HEK293 (cell line): ENCODE measurements around the gene PTPRG.

Experiments used
- CTCF ChIA-PET: fragments of 350-600 bp; formaldehyde crosslinking; extraction: SDS; loops from one replicate; lab custom pipeline; 2021; ENCODE audit warnings: antibody characterized with exemption; lab: Yijun Ruan, JAX
- POLR2A ChIA-PET: fragments of 300-600 bp; formaldehyde crosslinking; extraction: SDS; loops from one replicate; lab custom pipeline; 2020; ENCODE audit warnings: antibody characterized with exemption, inconsistent platforms; lab: Yijun Ruan, JAX
- H3K27ac ChIP-seq: fragments of 200-500 bp; sonication (Bioruptor generic); 2 replicates; pipeline ENCODE4 v1.5.1; 2014; ENCODE audit warnings: low read depth, low read length, control low read depth, inconsistent platforms; ENCODE audit errors: extremely low read depth
- H3K36me3 ChIP-seq, 2 experiments: fragments of 200-500 bp in 1 of 2; sonication (Bioruptor generic) in 1 of 2; 1 replicate in 1 of 2; 2 replicates in 1 of 2; pipeline ENCODE4 v1.5.1; 2014 to 2017; ENCODE audit warnings: inconsistent platforms in 2 of 2, low read length in 2 of 2; ENCODE audit not compliant: control insufficient read depth in 2 of 2, insufficient read depth in 1 of 2
- H3K4me1 ChIP-seq: fragments of 200-500 bp; sonication (Bioruptor generic); 2 replicates; pipeline ENCODE4 v1.5.1; 2014; ENCODE audit warnings: mild to moderate bottlenecking, low read length, inconsistent platforms; ENCODE audit not compliant: control insufficient read depth, insufficient read depth
- H3K4me3 ChIP-seq: 2 replicates; pipeline ENCODE4 v1.5.1; 2011; ENCODE audit warnings: low read depth, mild to moderate bottlenecking, control low read depth, low read length, moderate library complexity
- H3K9me3 ChIP-seq: fragments of 200-500 bp; sonication (Bioruptor generic); 2 replicates; pipeline ENCODE4 v1.5.1; 2014; ENCODE audit warnings: low read depth, low read length, inconsistent platforms; ENCODE audit not compliant: control insufficient read depth, insufficient read depth
- AEBP2 ChIP-seq: fragments of 450-650 bp; formaldehyde crosslinking; IDR thresholded peaks from 2 replicates; pipeline ENCODE4 v1.5.1; 2016; ENCODE audit warnings: missing biosample characterization, missing genetic modification characterization, borderline replicate concordance
- HOXA7 ChIP-seq: sonication (generic); formaldehyde crosslinking; IDR thresholded peaks from 2 replicates; pipeline ENCODE4 v1.8.1; 2022; ENCODE audit warnings: missing genetic modification reagents, borderline replicate concordance
- KLF9 ChIP-seq: fragments of 450-650 bp; formaldehyde crosslinking; IDR thresholded peaks from 2 replicates; pipeline ENCODE4 v1.5.1; 2016; ENCODE audit warnings: missing biosample characterization, missing genetic modification characterization, low read depth
- MYNN ChIP-seq: fragments of 450-650 bp; formaldehyde crosslinking; IDR thresholded peaks from 2 replicates; pipeline ENCODE4 v1.5.1; 2016; ENCODE audit warnings: missing biosample characterization, missing genetic modification characterization, borderline replicate concordance
- TCF7L2 ChIP-seq: IDR thresholded peaks from 2 replicates; pipeline ENCODE4 v1.6.1; 2011; ENCODE audit warnings: low read depth, mild to moderate bottlenecking, inconsistent platforms, low read length, moderate library complexity, borderline replicate concordance
- WT1 ChIP-seq: fragments of 450-650 bp; formaldehyde crosslinking; IDR thresholded peaks from 2 replicates; pipeline ENCODE4 v1.5.1; 2016; ENCODE audit warnings: missing biosample characterization, missing genetic modification characterization
- ZNF114 ChIP-seq: fragments of 450-650 bp; formaldehyde crosslinking; IDR thresholded peaks from 2 replicates; pipeline ENCODE4 v1.5.0; 2017; ENCODE audit warnings: missing biosample characterization, missing genetic modification characterization
- ZNF18 ChIP-seq: fragments of 450-650 bp; formaldehyde crosslinking; IDR thresholded peaks from 2 replicates; pipeline ENCODE4 v1.5.1; 2016; ENCODE audit warnings: missing biosample characterization, missing genetic modification characterization
- ZNF324 ChIP-seq: fragments of 450-650 bp; formaldehyde crosslinking; IDR thresholded peaks from 2 replicates; pipeline ENCODE4 v1.5.1; 2016; ENCODE audit warnings: missing biosample characterization, missing genetic modification characterization
- ZNF341 ChIP-seq: fragments of 450-650 bp; formaldehyde crosslinking; IDR thresholded peaks from 2 replicates; pipeline ENCODE4; 2016; ENCODE audit warnings: low read depth, missing biosample characterization, missing genetic modification characterization
- ZNF398 ChIP-seq: fragments of 450-650 bp; formaldehyde crosslinking; IDR thresholded peaks from 2 replicates; pipeline ENCODE4 v1.5.1; 2017; ENCODE audit warnings: missing biosample characterization, missing genetic modification characterization
- ZNF404 ChIP-seq: fragments of 450-650 bp; formaldehyde crosslinking; IDR thresholded peaks from 2 replicates; pipeline ENCODE4 v1.5.1; 2017; ENCODE audit warnings: missing biosample characterization, missing genetic modification characterization
- ZNF513 ChIP-seq: fragments of 450-650 bp; IDR thresholded peaks from 2 replicates; pipeline ENCODE4 v1.5.1; 2018; ENCODE audit warnings: missing biosample characterization, missing genetic modification characterization
- ZNF76 ChIP-seq: fragments of 450-650 bp; formaldehyde crosslinking; IDR thresholded peaks from 2 replicates; pipeline ENCODE4; 2016; ENCODE audit warnings: low read depth, missing biosample characterization, missing genetic modification characterization, borderline replicate concordance
- ZNF830 ChIP-seq: fragments of 450-650 bp; IDR thresholded peaks from 2 replicates; pipeline ENCODE4 v1.5.0; 2018; ENCODE audit warnings: missing biosample characterization, missing genetic modification characterization, low read depth, mild to moderate bottlenecking, moderate library complexity
- ZSCAN16 ChIP-seq: fragments of 450-650 bp; formaldehyde crosslinking; IDR thresholded peaks from 2 replicates; pipeline ENCODE4 v1.5.1; 2016; ENCODE audit warnings: missing biosample characterization, missing genetic modification characterization

PTPRG gene

GRCh38 chr3:61582287-61582686 is 20.9 kb downstream of the PTPRG start (continued):
- no peak for TF ChIP-seq ZNF398 (tag by site-specific recombination)
- no peak for TF ChIP-seq ZNF76 (tag by site-specific recombination)
- no peak for TF ChIP-seq AEBP2
- TF ChIP-seq ZNF324 (tag by site-specific recombination): no peak
- no peak for TF ChIP-seq ZNF341 (tag by site-specific recombination)
- TF ChIP-seq ZNF404: no peak
- TF ChIP-seq TCF7L2: no peak
- no peak for TF ChIP-seq ZSCAN16 (tag by site-specific recombination)

GRCh38 chr3:61582846-61583245 is 21.5 kb downstream of the PTPRG start:
- POLR2A ChIA-PET: interaction anchor here (0.6 to 1.0 kb wide), 2 partner anchors 8 to 10 kb away, joined by 3 to 6 read pairs; no protein-coding TSS in a partner anchor
- Histone ChIP-seq H3K4me1 (no peaks in the 10 kb centered on the region; the same call in 1 of the 2 replicates), H3K36me3 (no peaks in the 10 kb centered on the region), H3K9me3 (no peaks in the 10 kb centered on the region)
- no peak for TF ChIP-seq ZNF830 (tag by site-specific recombination)
- TF ChIP-seq, all 188 proteins: peak for 0
- CTCF ChIA-PET: no interaction called here
- H3K27ac ChIP-seq: no peak overlapping the region
- H3K4me3 ChIP-seq: no peak overlapping the region

GRCh38 chr3:61583890-61584875 is 22.8 kb downstream of the PTPRG start:
- CTCF ChIA-PET: interaction anchor here (0.6 to 1.1 kb wide), 2 partner anchors 10 to 372 kb away, joined by 3 read pairs; no protein-coding TSS in a partner anchor
- no peak overlapping the region for H3K27ac ChIP-seq
- H3K4me1 ChIP-seq: no peaks in the 10 kb centered on the region; the same call in 1 of the 2 replicates
- H3K9me3 ChIP-seq: no peaks in the 10 kb centered on the region
- POLR2A ChIA-PET: interaction anchor here (0.6 to 0.7 kb wide), 2 partner anchors 7 to 324 kb away, joined by 3 to 7 read pairs; no protein-coding TSS in a partner anchor
- TF ChIP-seq WT1 (no peak), ZNF18 (tag by site-specific recombination) (no peak), ZNF513 (tag by site-specific recombination) (no peak), MYNN (tag by site-specific recombination) (peak; percentile 93), KLF9 (tag by site-specific recombination) (no peak), HOXA7 (no peak), ZNF114 (no peak)
- H3K4me3 ChIP-seq: no peak overlapping the region
- H3K36me3 ChIP-seq: no peaks in the 10 kb centered on the region
